ENCODE results near the gene LPAR2. TPM values are rescaled to one million over a fixed set of nuclear protein-coding genes. Genes with fewer than 3 reads are reported as not detected.

LPAR2 gene
- total and polyA plus RNA-seq, 7 experiments from 2014 or later: 16.5 to 91.7 (median 70.8) TPM

DNA sequence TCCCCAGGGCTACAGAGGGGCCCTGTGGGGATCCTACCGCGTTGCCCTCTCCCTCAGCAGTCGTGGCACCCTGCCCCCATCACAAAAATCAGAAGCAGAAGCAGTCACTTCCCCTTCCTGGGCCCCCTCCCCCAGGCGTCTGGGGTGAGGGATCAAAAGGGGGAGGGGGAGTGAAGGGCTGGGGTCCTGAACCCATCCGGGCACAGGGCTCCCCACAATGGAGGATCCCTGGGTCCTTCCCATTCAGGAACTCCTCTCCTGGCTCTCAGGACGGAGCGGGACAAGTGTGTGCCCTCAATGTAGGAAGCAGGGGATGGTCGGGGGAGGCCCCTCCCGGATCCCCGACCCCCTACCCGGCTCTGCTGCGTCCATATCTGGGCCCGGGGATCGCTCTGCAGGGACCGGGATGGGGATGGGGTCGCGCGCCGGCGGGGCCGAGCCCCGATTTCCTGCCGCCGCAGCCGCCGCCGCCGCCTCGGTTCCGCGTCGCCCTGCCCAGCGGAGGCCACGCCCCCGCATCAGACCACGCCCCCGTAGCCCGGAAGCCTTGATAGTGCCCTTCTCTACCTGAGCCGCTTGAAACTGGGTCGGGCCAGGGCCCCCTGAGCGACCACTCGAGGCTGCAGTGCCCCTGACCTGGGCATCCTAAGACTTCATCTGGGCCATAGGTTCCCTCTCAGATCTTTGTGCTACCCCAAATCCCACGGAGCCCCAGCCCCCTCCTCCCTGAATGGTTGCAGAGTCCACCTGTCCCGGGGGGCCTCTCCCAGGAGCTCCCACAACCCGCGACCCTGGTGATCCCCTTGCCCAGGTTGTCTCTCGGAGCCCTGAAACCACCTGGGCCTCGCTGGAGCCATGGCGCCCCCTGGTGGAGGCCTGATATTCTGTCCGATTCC lies 15.4 kb upstream of the LPAR2 start, which contains the start of gene GMIP:
TSS of gene GMIP (minus strand) at position 500 of the 896 bp plus-strand sequence. CDS start at position 372, 128 bp downstream.
- H3K36me3 Mint-ChIP-seq: peaks cover 0 to 21% (median under 1%) of the 10 kb centered on the region in 5 donors
- peaks cover 0 to 72% (median 7%) of the 10 kb centered on the region in 3 experiments for H3K36me3 ChIP-seq (ENCODE audit: control insufficient read depth in 2 of 3, insufficient read depth in 3 of 3, low read length in 3 of 3)
- no peaks in the 10 kb centered on the region for H3K27me3 ChIP-seq (ENCODE audit: control insufficient read depth in 2 of 2, insufficient read depth in 2 of 2, low read length in 2 of 2)
- CTCF ChIA-PET: interaction anchor here (0.7 to 1.6 kb wide), 7 partner anchors 26 to 314 kb away, joined by 3 to 25 read pairs (median 5); partner anchors contain the start of genes YJEFN3 and ZNF101
- H3K9me3 ChIP-seq (ENCODE audit: control insufficient read depth in 2 of 3, low read length in 3 of 3): no peaks in the 10 kb centered on the region
- peaks cover 10 to 18% of the 10 kb centered on the region in 2 donors for H3K4me1 ChIP-seq (ENCODE audit: control insufficient read depth in 2 of 2, insufficient read depth in 2 of 2, low read length in 2 of 2)
- DNase-seq (peak; percentile 82 to 91 (median 88)), ATAC-seq (peak; percentile 94)
- no peaks in the 10 kb centered on the region for H3K27me3 Mint-ChIP-seq
- POLR2A ChIA-PET: interaction anchor here (0.7 to 3.2 kb wide), 19 partner anchors 10 to 222 kb away, joined by 3 to 30 read pairs (median 4); partner anchors contain the start of genes ATP13A1, YJEFN3, ZNF101 and ZNF253
- peak within 1 kb of the TSS; percentile 82 for H3K4me3 ChIP-seq (ENCODE audit: low read length)
- H3K4me3 Mint-ChIP-seq: peak within 1 kb of the TSS; percentile 93 to 100 (median 98)
- intact Hi-C loops (cut with micrococcal nuclease): loop anchor here (1.0 to 5.0 kb wide), 12 partner anchors 15 to 316 kb away; partner anchors contain the start of genes ATP13A1 (in 2 of the 2), LPAR2 (in 2 of the 2), PBX4 (in 2 of the 2) and ZNF101 (in 1 of the 2)
- no peaks in the 10 kb centered on the region for H3K9me3 Mint-ChIP-seq
- H3K27ac ChIP-seq (ENCODE audit: low read depth, low read length): peak within 1 kb of the TSS; percentile 89
- H3K27ac Mint-ChIP-seq: peak within 1 kb of the TSS; percentile 88 to 98 (median 97)
- peaks cover 12 to 25% (median 18%) of the 10 kb centered on the region in 7 donors for H3K4me1 Mint-ChIP-seq

DNA sequence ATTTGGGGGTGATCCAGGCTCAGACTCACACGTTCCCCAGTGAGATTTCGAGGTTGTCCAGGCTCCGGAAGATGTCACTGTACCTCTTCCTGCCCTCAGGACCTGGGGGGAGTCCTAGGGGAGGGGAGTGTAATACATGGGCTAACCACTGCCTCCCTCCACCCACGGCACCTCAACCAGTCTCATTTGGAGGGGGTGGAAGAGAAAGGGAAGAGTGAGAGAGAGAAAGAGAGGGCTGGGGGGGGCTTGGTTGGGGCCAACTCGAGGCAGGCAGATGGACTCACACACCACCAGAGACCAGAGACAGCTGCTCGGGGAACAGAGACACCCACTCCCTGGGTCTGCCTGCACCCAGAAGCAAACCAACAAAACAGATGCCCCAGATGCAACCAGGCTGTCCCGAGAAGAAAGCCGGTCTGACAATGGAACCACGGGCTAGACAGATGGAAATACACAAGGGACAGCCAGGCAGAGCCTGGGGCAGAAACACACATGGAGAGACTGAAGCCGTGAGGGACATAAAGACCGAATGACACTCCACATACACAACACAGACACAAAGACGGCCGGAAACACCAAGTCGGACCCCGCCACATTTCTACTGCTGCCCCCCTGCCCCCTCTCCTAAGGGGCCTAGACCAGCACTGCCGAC lies 14.6 kb upstream of the LPAR2 start:
- Mint-ChIP-seq H3K4me1 (peaks cover 12 to 25% (median 20%) of the 10 kb centered on the region in 7 donors), H3K36me3 (peaks cover 0 to 21% (median 4%) of the 10 kb centered on the region in 5 donors), H3K4me3 (peak overlapping the region; percentile 93 to 100 (median 98))

DNA sequence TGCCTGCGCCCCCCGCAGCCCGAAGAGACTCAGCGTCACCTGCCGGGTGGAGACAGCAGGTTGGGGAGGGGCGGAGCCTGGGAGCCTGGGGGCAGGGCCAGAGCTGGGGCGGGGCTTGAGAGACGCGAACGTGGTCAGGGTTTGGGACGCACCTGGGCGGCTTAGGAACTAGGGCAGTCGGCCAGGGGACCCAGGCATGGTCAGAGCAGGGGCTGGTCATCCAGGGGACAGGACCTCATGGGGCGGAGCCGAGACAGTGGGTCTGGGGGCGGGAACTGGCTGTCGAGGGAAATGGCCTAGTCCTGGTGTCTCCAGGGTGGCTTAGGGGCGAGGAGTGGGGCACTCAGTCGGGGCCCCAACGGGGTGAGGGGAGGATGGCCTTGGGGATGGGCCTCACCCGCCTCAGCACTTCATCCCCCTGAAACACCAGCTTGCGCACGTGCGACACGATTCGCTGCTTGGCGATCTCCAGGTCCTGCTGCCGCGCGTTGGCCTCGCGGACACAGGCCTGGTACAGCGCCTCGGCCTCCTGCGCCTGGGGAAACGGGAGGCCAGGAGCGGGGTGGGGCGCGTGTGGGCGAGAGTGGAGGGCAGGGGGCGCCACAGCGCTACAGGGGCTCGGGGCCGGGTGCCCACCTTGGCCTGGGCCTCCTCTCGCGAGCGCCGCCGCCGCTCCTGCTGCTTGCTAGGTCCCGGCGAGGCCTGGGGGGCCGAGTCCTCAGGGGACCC lies 9.7 kb upstream of the LPAR2 start:
- ChIA-PET CTCF (interaction anchor here (0.8 kb wide), 1 partner anchor 23 kb away, joined by 3 read pairs; no protein-coding TSS in a partner anchor), POLR2A (interaction anchor here (1.4 to 1.5 kb wide), 2 partner anchors 9 to 29 kb away, joined by 3 to 4 read pairs; no protein-coding TSS in a partner anchor)
- peaks cover 20 to 38% (median 26%) of the 10 kb centered on the region in 7 donors for H3K4me1 Mint-ChIP-seq
- no peaks in the 10 kb centered on the region for H3K9me3 ChIP-seq (ENCODE audit: control insufficient read depth in 2 of 3, low read length in 3 of 3)
- intact Hi-C loops (cut with micrococcal nuclease): no loop called here
- H3K27me3 ChIP-seq (ENCODE audit: control insufficient read depth in 2 of 2, insufficient read depth in 2 of 2, low read length in 2 of 2): no peaks in the 10 kb centered on the region
- no peak overlapping the region for H3K27ac ChIP-seq (ENCODE audit: low read depth, low read length)
- H3K27ac Mint-ChIP-seq: peak overlapping the region in 1 of 9 donors; percentile 56
- DNase-seq (no peak), ATAC-seq (peak; percentile 30)
- H3K27me3 Mint-ChIP-seq: no peaks in the 10 kb centered on the region
- no peak overlapping the region for H3K4me3 ChIP-seq (ENCODE audit: low read length)
- peaks cover 17 to 79% (median 31%) of the 10 kb centered on the region in 3 experiments for H3K36me3 ChIP-seq (ENCODE audit: control insufficient read depth in 2 of 3, insufficient read depth in 3 of 3, low read length in 3 of 3)
- no peak overlapping the region for H3K4me3 Mint-ChIP-seq
- peaks cover 9 to 36% (median 19%) of the 10 kb centered on the region in 5 donors for H3K36me3 Mint-ChIP-seq
- peaks cover 0 to 3% (median 0%) of the 10 kb centered on the region in 11 donors for H3K9me3 Mint-ChIP-seq
- H3K4me1 ChIP-seq (ENCODE audit: control insufficient read depth in 2 of 2, insufficient read depth in 2 of 2, low read length in 2 of 2): peaks cover 7 to 14% of the 10 kb centered on the region in 2 donors

More for the DNA sequence above, 14.6 kb upstream of the LPAR2 start:
- H3K27me3 Mint-ChIP-seq: no peaks in the 10 kb centered on the region
- CTCF ChIA-PET: no interaction called here
- H3K36me3 ChIP-seq (ENCODE audit: control insufficient read depth in 2 of 3, insufficient read depth in 3 of 3, low read length in 3 of 3): peaks cover 0 to 73% (median 5%) of the 10 kb centered on the region in 3 experiments
- no peaks in the 10 kb centered on the region for H3K9me3 Mint-ChIP-seq
- peaks cover 10 to 18% of the 10 kb centered on the region in 2 donors for H3K4me1 ChIP-seq (ENCODE audit: control insufficient read depth in 2 of 2, insufficient read depth in 2 of 2, low read length in 2 of 2)
- POLR2A ChIA-PET: no interaction called here
- peak overlapping the region; percentile 88 to 98 (median 97) for H3K27ac Mint-ChIP-seq
- no peaks in the 10 kb centered on the region for H3K27me3 ChIP-seq (ENCODE audit: control insufficient read depth in 2 of 2, insufficient read depth in 2 of 2, low read length in 2 of 2)
- H3K9me3 ChIP-seq (ENCODE audit: control insufficient read depth in 2 of 3, low read length in 3 of 3): no peaks in the 10 kb centered on the region
- intact Hi-C loops (cut with micrococcal nuclease): loop anchor here (1.0 to 5.0 kb wide), 12 partner anchors 14 to 317 kb away; partner anchors contain the start of genes ATP13A1 (in 2 of the 2), LPAR2 (in 2 of the 2), PBX4 (in 2 of the 2) and ZNF101 (in 1 of the 2)
- ATAC-seq (peak; percentile 23), DNase-seq (peak in 5 of 9 donors; percentile 22 to 59 (median 30))
- H3K4me3 ChIP-seq (ENCODE audit: low read length): peak overlapping the region; percentile 82
- H3K27ac ChIP-seq (ENCODE audit: low read depth, low read length): peak overlapping the region; percentile 89

DNA sequence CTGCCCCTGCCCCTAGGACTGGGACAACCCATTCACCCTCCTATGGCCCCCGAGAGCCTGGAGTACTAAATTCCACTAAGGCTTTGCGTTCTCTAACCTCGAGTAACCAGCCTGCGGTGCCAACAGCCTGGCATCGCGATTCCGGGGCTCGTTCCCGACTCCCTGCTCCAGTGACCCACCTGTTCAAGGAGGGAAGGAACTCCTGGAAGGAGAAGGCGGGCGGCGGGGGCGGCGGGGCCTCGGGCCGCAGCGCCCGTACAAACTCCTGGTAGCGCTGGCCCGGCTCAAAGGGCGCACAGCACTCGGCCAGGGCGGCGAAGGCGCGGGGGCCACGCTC lies 9.1 kb upstream of the LPAR2 start:
- peaks cover 17 to 85% (median 31%) of the 10 kb centered on the region in 3 experiments for H3K36me3 ChIP-seq (ENCODE audit: control insufficient read depth in 2 of 3, insufficient read depth in 3 of 3, low read length in 3 of 3)
- ChIA-PET POLR2A (interaction anchor here (1.4 to 1.5 kb wide), 2 partner anchors 8 to 29 kb away, joined by 3 to 4 read pairs; no protein-coding TSS in a partner anchor), CTCF (interaction anchor here (0.8 to 1.4 kb wide), 2 partner anchors 22 to 105 kb away, joined by 3 to 4 read pairs; no protein-coding TSS in a partner anchor)
- intact Hi-C loops (cut with micrococcal nuclease): no loop called here
- no peaks in the 10 kb centered on the region for H3K27me3 Mint-ChIP-seq
- H3K4me1 Mint-ChIP-seq: peaks cover 16 to 33% (median 22%) of the 10 kb centered on the region in 7 donors
- DNase-seq (no peak), ATAC-seq (no peak)
- peak overlapping the region in 1 of 9 donors; percentile 36 for H3K27ac Mint-ChIP-seq
- no peak overlapping the region for H3K27ac ChIP-seq (ENCODE audit: low read depth, low read length)
- no peaks in the 10 kb centered on the region for H3K9me3 ChIP-seq (ENCODE audit: control insufficient read depth in 2 of 3, low read length in 3 of 3)
- peaks cover 0 to 3% (median 0%) of the 10 kb centered on the region in 11 donors for H3K9me3 Mint-ChIP-seq
- no peak overlapping the region for H3K4me3 Mint-ChIP-seq
- peaks cover 4 to 12% of the 10 kb centered on the region in 2 donors for H3K4me1 ChIP-seq (ENCODE audit: control insufficient read depth in 2 of 2, insufficient read depth in 2 of 2, low read length in 2 of 2)
- H3K27me3 ChIP-seq (ENCODE audit: control insufficient read depth in 2 of 2, insufficient read depth in 2 of 2, low read length in 2 of 2): no peaks in the 10 kb centered on the region
- H3K36me3 Mint-ChIP-seq: peaks cover 9 to 32% (median 19%) of the 10 kb centered on the region in 5 donors
- no peak overlapping the region for H3K4me3 ChIP-seq (ENCODE audit: low read length)

DNA sequence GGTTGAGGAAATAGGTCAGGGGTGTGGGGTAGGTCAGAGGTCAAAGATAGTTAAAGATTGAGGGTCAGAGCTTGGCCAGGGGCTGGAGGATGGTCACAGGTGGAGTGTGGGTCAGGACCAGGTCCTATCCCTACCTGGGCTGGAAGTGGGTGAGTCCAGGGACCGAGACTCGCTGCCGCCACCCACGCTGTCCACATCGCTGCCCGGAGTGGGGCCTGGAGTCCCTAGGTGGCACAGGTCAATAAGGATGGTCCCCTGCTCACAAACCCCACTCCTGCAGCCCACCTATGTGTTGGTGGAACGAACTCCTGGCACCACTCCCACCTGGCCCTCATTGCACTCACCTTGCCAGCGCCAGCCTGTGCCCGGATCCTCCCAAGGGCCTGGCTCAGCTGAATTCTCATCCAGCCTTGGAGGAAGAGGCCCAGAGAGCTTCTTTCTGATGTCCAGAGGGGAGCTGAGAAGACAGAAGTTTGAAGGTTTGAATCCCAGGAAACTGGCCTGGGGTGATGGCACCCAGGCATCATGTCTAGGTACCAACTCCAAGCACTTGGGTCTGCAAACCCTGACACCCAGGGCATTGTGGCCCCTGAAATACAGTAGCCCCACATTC lies 8.7 kb upstream of the LPAR2 start:
- DNase-seq (no peak), ATAC-seq (no peak)
- peak overlapping the region in 1 of 9 donors; percentile 36 for H3K27ac Mint-ChIP-seq
- intact Hi-C loops (cut with micrococcal nuclease): no loop called here
- H3K9me3 ChIP-seq (ENCODE audit: control insufficient read depth in 2 of 3, low read length in 3 of 3): no peaks in the 10 kb centered on the region
- no peak overlapping the region for H3K4me3 Mint-ChIP-seq
- no peaks in the 10 kb centered on the region for H3K27me3 Mint-ChIP-seq
- H3K36me3 Mint-ChIP-seq: peaks cover 9 to 32% (median 19%) of the 10 kb centered on the region in 5 donors
- no peak overlapping the region for H3K27ac ChIP-seq (ENCODE audit: low read depth, low read length)
- CTCF ChIA-PET: interaction anchor here (0.8 to 1.4 kb wide), 2 partner anchors 22 to 104 kb away, joined by 3 to 4 read pairs; no protein-coding TSS in a partner anchor
- H3K27me3 ChIP-seq (ENCODE audit: control insufficient read depth in 2 of 2, insufficient read depth in 2 of 2, low read length in 2 of 2): no peaks in the 10 kb centered on the region
- peaks cover 17 to 82% (median 31%) of the 10 kb centered on the region in 3 experiments for H3K36me3 ChIP-seq (ENCODE audit: control insufficient read depth in 2 of 3, insufficient read depth in 3 of 3, low read length in 3 of 3)
- POLR2A ChIA-PET: interaction anchor here (1.4 to 1.5 kb wide), 2 partner anchors 8 to 28 kb away, joined by 3 to 4 read pairs; no protein-coding TSS in a partner anchor
- H3K4me1 ChIP-seq (ENCODE audit: control insufficient read depth in 2 of 2, insufficient read depth in 2 of 2, low read length in 2 of 2): peaks cover 0 to 8% of the 10 kb centered on the region in 2 donors
- no peak overlapping the region for H3K4me3 ChIP-seq (ENCODE audit: low read length)
- H3K9me3 Mint-ChIP-seq: peaks cover 0 to 3% (median 0%) of the 10 kb centered on the region in 11 donors
- peaks cover 12 to 28% (median 18%) of the 10 kb centered on the region in 7 donors for H3K4me1 Mint-ChIP-seq

Data from naive thymus-derived CD4-positive, alpha-beta T cell (primary cell).